ENCODE measurements around the gene ACTR1B.

- no peak for TF ChIP-seq CTCF (conservative IDR thresholded peaks at IDR 0.05; ENCODE audit: low read depth, low read length)
- no peak for TF ChIP-seq CEBPB (IDR thresholded peaks at IDR 0.05; ENCODE audit: low read depth, low read length)
- TF ChIP-seq RAD21 (IDR thresholded peaks at IDR 0.05; ENCODE audit: low read length), result no peak
- no peak for TF ChIP-seq POLR2A (IDR thresholded peaks at IDR 0.05; ENCODE audit: low read depth, low read length)
- no peak for TF ChIP-seq RCOR1 (IDR thresholded peaks at IDR 0.05; ENCODE audit: insufficient replicate concordance, low read length)
These were observed 10.4 kb downstream of the ACTR1B start for GRCh38 chr2:97653473-97653872.
